Smooth muscle cell (in vitro differentiated cells): Measurements from ENCODE around the gene PATZ1. TPM values are rescaled to one million over a fixed set of nuclear protein-coding genes. Genes with fewer than 3 reads are reported as not detected.

Experiments
- DNase-seq: peaks from one replicate; lab custom pipeline; 2025; ENCODE audit not compliant: unreplicated experiment; lab: John Stamatoyannopoulos, UW
- H2AFZ ChIP-seq: fragments of 200-600 bp; sonication (generic); 2 replicates; pipeline ENCODE4 v1.6.0; 2016; ENCODE audit warnings: antibody characterized with exemption, low read depth, mild to moderate bottlenecking
- H3F3A ChIP-seq: fragments of 200-600 bp; sonication (generic); 2 replicates; pipeline ENCODE4 v1.6.0; 2017; ENCODE audit warnings: antibody characterized with exemption, low read depth
- H3K27ac ChIP-seq: fragments of 200-600 bp; sonication (generic); 2 replicates; pipeline ENCODE4 v1.5.1; 2016; ENCODE audit warnings: low read depth, mild to moderate bottlenecking
- H3K27me3 ChIP-seq: fragments of 200-600 bp; sonication (generic); 2 replicates; pipeline ENCODE4 v1.6.1; 2016; ENCODE audit warnings: low read depth, mild to moderate bottlenecking
- H3K36me3 ChIP-seq: fragments of 200-600 bp; sonication (generic); 2 replicates; pipeline ENCODE4 v1.5.1; 2016; ENCODE audit warnings: low read depth
- H3K4me1 ChIP-seq: fragments of 200-600 bp; sonication (generic); 2 replicates; pipeline ENCODE4 v1.5.1; 2016; ENCODE audit warnings: low read depth
- H3K4me2 ChIP-seq: fragments of 200-600 bp; sonication (generic); 2 replicates; pipeline ENCODE4 v1.6.0; 2016; ENCODE audit warnings: mild to moderate bottlenecking
- H3K4me3 ChIP-seq: fragments of 200-600 bp; sonication (generic); 2 replicates; pipeline ENCODE4 v1.5.1; 2016; ENCODE audit warnings: mild to moderate bottlenecking
- H3K79me2 ChIP-seq: fragments of 200-600 bp; sonication (generic); 2 replicates; pipeline ENCODE4 v1.6.0; 2016; ENCODE audit warnings: low read depth, mild to moderate bottlenecking
- H3K9ac ChIP-seq: fragments of 200-600 bp; sonication (generic); 2 replicates; pipeline ENCODE4 v1.6.0; 2016; ENCODE audit warnings: low read depth
- H3K9me3 ChIP-seq: fragments of 200-600 bp; sonication (generic); replicated peaks from 2 replicates; pipeline ENCODE4 v1.5.1; 2016; ENCODE audit warnings: low read depth
- H4K20me1 ChIP-seq: fragments of 200-600 bp; sonication (generic); 2 replicates; pipeline ENCODE4 v1.6.0; 2016; ENCODE audit warnings: low read depth
- CTCF ChIP-seq: fragments of 200-600 bp; sonication (generic); IDR thresholded peaks from 2 replicates; pipeline ENCODE4 v1.5.1; 2017; ENCODE audit warnings: borderline replicate concordance, mild to moderate bottlenecking, antibody characterized with exemption; ENCODE audit not compliant: insufficient read depth, poor library complexity, severe bottlenecking
- WGBS: methylation state at CpG from one replicate; pipeline ENCODE4 v1.1.7; 2016; ENCODE audit warnings: low lambda C conversion rate; 5-methylcytosine and 5-hydroxymethylcytosine counted together
- polyA plus RNA-seq: library from polyadenylated mRNA; unstranded; fragments of >200 nt; fragmentation: Nextera tagmentation; extraction: Ambion mirVana; gene quantifications from 2 replicates; pipeline ENCODE4 v1.2.1, GENCODE V29; 2016
- total RNA-seq: library from RNA; depleted of rRNA; stranded (reverse); fragments of >200 nt; gene quantifications from 2 replicates; pipeline ENCODE4 v1.2.3, GENCODE V29; 2014

PATZ1 gene
- total and polyA plus RNA-seq, 2 experiments from 2014 or later: 11.9 to 12.9 TPM

GRCh38 chr22:31292236-31292989, 53.7 kb downstream of the PATZ1 start, which contains the start of gene PIK3IP1:
TSS of gene PIK3IP1 (minus strand) at chr22:31292488. CDS start at chr22:31292344, 144 bp downstream.
- Histone ChIP-seq H3K27me3 (no peaks in the 10 kb centered on the region), H3K9ac (peak within 1 kb of the TSS; percentile 80), H3F3A (no peaks in the 10 kb centered on the region), H4K20me1 (no peaks in the 10 kb centered on the region), H3K4me2 (peak within 1 kb of the TSS; percentile 88), H2AFZ (peak within 1 kb of the TSS; percentile 55), H3K27ac (peak within 1 kb of the TSS; percentile 79), H3K4me1 (peaks cover 3% of the 10 kb centered on the region), H3K36me3 (no peaks in the 10 kb centered on the region), H3K4me3 (peak within 1 kb of the TSS; percentile 55), H3K79me2 (no peaks in the 10 kb centered on the region), H3K9me3 (no peaks in the 10 kb centered on the region)
- 27% methylated on average over 19 of the region's 19 CpGs for WGBS
- peak; percentile 32 for DNase-seq
- peak; percentile 25 for TF ChIP-seq CTCF

- DNase-seq: no peak
- no peak for TF ChIP-seq CTCF
- H3K9ac ChIP-seq: peak overlapping the region; percentile 80
- no peaks in the 10 kb centered on the region for H4K20me1 ChIP-seq
- no peaks in the 10 kb centered on the region for H3K9me3 ChIP-seq
- no peaks in the 10 kb centered on the region for H3K36me3 ChIP-seq
- H3K79me2 ChIP-seq: no peaks in the 10 kb centered on the region
- peak overlapping the region; percentile 79 for H3K27ac ChIP-seq
- H3K4me3 ChIP-seq: peak overlapping the region; percentile 55
- peaks cover 3% of the 10 kb centered on the region for H3K4me1 ChIP-seq
- no peaks in the 10 kb centered on the region for H3K27me3 ChIP-seq
- 11% methylated on average over 20 of the region's 20 CpGs for WGBS
- H3K4me2 ChIP-seq: peak overlapping the region; percentile 88
- peak overlapping the region; percentile 55 for H2AFZ ChIP-seq
- H3F3A ChIP-seq: no peaks in the 10 kb centered on the region
Observed at GRCh38 chr22:31291481-31292235, 54.5 kb downstream of the PATZ1 start.

- 1% methylated on average over 91 of the region's 95 CpGs for WGBS
- H3K9me3 ChIP-seq: no peaks in the 10 kb centered on the region
Observed at GRCh38 chr22:31290494-31291471, 55.4 kb downstream of the PATZ1 start.

More at GRCh38 chr22:31290494-31291471, 55.4 kb downstream of the PATZ1 start:
- Histone ChIP-seq H3K79me2 (no peaks in the 10 kb centered on the region), H3F3A (no peaks in the 10 kb centered on the region), H2AFZ (peak overlapping the region; percentile 75), H3K4me2 (peak overlapping the region; percentile 88), H3K9ac (peak overlapping the region; percentile 80), H3K4me1 (peaks cover 3% of the 10 kb centered on the region), H3K27me3 (no peaks in the 10 kb centered on the region), H3K36me3 (no peaks in the 10 kb centered on the region), H3K4me3 (peak overlapping the region; percentile 55), H3K27ac (peak overlapping the region; percentile 79), H4K20me1 (no peaks in the 10 kb centered on the region)
- DNase-seq: peak; percentile 71
- no peak for TF ChIP-seq CTCF
